Kasumi-1 (cell line): ENCODE measurements around the gene FXYD3.
A peak's percentile ranks its signal among the peaks of the same experiment; 100 is the strongest.
"Not testable (repeated sequence)": the region's sequence is repeated elsewhere in the genome, so short reads cannot be mapped to it uniquely, and the experiment has no call there.

Source experiments
- DNase-seq, 2 experiments: peaks; one replicate each; lab custom pipeline; 2025; lab: John Stamatoyannopoulos, UW

FXYD3 gene

DNA sequence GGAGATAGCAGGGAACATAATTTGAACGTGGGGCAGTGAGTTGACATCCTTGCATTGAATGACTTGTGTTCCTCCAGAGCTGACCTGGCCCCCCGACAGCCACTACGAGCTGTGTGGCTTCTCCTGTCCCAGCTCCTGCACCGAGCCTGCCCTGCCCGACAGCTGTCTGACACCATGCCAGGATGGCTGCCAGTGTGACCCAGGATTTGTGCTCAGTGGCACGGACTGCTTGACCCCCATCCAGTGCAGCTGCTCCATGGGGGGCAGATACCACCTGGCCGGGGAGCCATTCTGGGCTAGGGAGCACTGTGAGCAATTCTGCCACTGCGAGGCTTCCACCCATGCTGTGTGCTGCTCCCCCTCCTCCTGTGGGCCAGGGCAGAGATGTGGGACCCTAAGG is 29.2 kb upstream of the FXYD3 start:
- no peak for DNase-seq

DNA sequence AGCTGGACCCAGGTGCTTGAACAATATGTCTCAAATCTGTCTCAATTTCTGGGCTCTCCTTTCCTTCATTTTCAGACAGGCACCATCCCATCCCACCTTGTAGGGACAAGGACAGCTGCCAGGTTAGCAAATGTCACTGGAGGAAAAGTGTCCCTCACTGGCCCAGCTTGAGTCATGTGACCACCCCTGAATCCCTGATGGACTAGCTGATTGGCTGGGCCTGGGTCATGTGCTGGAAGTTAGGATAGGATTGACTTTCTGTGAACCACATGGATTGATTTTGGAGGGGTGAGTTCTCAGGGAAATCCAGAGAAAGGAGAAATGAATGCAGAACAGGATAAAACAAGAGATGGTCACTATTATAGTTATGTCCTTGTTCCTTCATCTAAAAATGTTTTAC is 28.2 kb upstream of the FXYD3 start:
- no peak for DNase-seq

DNA sequence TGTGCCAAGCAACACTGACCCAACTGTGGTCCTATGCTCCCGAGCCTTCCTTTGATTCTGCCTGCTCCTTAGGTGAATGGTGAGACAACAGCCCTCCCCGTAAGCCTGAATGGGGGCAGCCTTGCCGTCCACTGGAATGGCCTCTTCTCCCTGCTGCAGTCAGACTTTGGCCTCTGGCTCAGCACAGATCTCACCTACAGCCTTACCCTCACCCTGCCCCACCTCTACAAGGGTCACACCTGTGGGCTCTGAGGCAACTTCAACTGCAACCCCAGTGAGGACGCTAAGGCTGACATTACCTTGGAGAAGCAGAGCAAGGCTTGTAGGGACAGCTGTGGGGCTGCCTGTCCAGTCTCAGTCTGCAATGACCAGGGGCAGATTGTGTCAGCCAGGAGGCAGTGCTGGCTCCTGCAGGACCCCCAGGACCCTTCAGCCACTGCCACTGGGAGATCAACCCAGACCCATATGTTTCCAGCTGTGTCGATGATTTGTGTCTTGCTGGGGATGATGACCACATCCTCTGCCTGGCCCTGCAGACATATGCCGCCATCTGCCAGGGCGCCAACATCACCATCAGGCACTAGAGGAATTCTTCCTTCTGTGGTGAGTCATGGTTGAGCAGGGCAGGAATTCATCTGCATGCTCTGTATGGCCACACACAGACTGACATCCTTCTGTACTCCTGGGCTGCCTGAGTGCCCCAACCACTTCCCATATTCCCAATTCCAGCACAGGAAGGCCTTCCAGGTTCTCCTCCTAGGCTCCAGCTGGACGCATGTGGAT is 27.3 kb upstream of the FXYD3 start:
- no peak for DNase-seq

DNA sequence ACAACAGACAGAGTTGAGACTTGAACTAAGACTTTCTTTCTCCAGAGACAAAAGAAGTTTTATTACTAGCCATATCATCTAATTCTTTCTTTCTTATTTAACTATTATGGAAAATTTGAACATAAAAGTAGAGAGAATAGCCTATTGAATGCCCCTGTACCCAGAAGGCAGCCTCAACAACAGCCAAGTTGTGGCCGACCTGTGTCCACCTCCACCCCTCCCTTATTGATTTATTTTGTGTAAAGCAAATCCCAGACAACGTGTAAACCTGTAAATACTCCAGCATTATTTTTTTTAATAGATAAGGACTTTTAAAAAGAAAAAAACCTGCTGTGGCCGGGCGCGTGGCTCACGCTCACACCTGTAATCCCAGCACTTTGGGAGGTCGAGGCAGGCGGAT is 26.1 kb upstream of the FXYD3 start:
- no peak for DNase-seq

DNA sequence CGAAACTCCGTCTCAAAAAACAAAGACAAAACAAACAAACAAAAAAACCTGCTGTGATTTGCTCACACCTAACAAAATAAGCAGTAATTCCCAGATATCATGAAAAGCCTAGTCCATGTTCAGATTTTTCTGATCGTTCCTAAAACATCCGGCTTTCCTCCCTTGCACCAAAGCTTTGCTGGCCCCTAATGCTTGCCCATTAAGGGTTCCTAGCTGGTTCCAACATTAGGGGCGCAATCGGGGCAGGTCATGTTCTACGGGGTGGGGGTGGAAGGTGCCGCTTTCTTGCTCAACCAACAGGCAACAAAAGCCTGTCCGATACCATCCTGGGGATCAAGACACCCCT is 25.5 kb upstream of the FXYD3 start:
- no peak for DNase-seq

DNA sequence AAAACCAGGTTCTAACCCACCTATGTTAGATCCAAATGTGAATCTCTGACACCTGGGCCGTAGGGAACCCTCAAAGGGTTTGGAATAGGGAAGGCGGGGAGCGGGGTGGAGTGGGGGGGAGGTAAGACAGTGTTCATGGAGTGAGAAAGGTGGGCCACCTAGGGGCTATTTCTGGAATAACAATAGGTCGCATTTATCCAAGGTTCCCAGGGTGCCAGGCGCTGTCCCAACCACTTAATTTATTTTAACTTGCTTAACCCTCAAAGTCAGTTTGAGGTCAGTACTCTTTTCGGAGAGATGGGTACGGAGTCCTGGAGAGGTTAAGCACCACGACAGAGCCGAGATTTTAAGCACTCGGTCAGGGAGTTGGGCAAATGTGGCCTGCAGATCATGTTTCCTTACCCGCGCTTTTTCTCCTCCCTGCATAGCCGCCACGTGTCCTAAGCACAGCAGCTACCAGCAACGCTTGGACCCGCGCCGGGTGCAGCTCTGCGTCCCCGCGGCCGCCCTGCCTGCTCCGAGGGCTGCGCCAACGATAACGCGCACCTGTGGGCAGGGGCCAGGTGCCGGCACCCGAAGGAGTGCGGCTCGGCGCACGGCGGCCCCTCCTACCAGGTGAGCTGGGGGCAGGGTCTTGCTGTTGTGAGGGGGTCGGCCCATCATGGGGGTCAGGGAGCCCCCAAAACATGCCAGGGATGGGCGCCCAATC is 25.0 kb upstream of the FXYD3 start:
- DNase-seq: peak; percentile 72 to 76

DNA sequence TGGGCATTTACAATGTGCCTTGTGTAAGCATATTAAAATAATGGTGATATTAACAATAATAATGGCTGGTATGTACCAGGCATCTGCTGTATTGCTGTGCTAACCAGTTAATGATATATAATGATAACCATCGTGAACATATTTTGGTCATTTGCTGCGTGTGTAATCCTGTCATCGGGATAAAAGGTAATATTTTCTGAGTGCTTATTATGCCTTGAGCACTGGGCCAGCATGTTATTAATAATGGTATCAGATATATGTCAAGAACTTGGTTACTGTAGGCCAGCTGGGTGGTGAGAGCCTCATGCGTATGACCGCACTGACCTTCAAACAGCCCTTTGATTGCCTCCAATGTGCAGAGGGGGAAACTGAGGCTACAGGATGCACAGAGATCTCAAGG is 22.2 kb upstream of the FXYD3 start:
- no peak for DNase-seq

DNA sequence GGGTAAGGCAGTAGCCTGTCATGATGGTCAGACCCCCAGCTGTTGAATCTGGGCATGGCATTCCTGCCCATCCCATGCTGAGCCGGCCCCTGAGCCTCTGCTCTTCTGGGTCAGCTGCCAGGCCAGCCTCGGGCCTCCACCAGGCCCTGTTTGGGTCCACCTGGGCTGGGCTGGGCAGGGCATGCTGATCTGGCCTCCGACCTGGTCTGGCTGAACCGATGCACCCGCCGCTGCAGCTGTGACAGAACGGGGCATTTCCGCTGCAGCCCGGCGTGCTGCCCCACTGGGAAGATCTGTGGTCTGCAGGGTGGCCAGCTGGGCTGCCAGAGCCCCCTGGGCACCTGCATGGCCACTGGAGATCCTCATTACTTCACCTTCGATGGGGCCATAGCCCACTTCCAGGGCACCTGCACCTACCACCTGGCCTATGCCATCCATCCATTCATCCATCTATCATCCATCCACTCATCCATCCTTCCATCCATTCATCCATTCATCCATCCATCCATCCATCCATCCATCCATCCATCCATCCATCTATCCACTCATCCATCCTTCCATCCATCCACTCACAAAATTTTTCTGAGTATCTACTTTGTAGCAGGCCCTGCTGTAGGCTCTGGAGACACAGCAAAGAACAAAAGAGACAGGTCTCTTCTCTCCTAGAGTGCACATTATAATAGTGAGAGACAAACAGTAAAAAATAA is 21.5 kb upstream of the FXYD3 start:
- no peak for DNase-seq

DNA sequence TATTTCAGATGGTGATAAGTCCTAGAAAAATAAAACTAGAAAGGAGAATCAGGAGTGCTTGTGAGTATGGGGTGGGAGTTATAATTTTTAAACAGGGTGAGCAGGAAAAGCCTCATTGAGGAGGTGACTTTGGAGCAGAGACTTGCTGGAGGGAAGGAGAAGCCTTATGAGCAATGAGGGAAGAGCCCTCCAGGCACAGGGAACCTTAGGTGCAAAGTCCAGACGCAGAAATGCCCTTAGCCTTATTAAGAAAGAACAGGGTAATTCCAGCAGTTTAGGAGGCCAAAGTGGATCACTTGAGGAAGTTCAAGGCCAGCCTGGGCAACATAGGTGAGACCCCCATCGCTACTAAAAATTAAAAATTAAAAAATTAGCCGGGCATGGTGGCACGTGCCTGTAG is 21.0 kb upstream of the FXYD3 start:
- DNase-seq: no peak

DNA sequence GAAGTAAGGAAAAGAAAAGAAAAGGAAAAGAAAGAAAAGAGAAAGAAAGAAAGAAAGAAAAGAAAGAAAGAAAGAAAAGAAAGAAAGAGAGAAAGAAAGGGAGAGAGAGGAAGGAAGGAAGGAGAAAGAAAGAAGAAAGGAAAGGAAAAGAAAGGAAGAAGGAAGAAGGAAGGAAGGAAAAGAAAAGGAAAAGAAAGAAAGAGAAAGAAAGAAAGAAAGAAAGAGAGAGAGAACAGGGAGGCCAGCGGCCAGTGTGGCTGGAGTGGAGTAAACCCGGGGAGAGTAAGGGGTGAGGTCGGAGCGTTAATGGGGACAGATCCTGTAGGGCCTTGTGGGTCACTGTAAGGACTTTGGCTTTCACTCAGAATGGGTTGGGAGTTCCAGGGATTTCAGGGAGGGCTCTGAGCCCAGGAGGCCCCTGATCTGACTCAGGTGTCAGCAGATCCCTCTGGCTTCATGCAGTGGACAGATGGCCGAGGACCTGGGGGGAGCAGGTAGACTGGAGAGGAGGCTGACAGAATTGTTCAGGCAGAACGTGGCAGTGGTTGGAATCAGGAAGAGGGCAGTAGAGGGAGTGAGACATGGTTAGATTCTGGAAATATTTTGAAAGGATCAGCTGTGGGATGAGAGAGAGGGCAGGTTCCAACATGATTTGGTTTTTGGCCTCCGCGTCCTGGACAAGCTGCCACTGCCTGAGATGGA is 19.8 kb upstream of the FXYD3 start:
- DNase-seq: no peak

DNA sequence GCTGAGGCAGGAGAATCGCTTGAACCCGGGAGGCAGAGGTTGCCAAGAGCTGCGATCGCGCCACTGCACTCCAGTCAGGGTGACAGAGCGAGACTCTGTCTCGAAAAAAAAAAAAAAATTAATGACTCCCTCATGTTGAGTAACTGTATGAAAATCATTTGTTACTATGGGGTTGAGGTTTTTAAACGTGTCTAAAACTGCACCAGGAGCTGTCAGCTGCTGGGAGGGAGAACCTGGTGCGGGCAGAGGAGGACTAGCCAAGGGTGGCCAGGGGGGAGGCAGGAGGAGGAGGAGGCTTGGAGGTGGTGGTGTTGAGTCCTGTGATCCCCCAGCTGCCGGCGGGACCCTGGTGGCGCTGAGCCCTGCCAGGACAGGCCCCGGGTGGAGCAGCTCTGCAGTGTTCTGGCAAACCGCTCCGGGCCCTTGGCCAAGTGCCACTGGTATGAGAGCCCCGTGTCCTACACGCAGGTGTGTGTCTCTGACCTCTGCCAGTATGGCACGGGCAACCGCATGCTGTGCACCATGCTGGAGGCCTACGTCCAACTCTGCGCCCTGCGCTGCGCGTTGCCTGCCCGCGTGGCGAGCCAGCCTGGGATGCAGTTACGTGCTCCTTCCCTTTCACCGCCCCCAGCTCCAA is 17.1 kb upstream of the FXYD3 start:
- no peak for DNase-seq

DNA sequence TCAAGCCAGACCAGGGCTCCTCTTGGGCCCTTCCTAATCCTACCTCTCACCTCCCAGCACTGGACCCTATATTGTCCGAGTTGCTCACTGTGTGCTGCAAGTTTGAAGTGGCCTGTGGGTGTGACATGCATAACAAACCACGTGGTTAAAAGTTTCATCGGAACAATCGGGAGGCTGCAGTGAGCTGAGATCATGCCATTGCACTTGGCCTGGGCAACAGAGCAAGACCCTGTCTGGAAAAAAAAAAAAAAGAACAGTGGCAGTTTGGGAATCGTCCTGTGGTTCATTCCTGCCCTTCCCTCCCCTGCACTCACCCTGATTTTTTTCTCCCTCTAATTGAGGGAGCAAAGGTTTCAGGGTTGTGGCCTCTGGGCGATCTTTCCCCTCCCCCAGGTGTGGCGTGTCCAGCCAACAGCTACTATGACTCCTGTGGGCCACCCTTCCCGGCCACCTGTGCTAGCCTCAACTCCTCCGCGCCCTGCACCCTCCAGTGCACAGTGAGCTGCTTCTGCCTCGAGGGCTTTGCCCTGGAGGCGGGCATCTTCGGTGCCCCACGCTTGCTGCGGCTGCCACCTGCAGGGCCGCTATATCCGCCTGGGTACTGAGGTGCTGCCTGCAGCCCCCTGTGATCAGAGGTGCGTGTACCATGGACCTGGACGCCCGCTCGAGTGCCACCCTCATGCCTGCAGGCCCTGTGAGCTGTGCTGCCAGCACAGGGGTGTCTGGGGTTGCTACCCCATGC is 16.3 kb upstream of the FXYD3 start:
- no peak for DNase-seq

DNA sequence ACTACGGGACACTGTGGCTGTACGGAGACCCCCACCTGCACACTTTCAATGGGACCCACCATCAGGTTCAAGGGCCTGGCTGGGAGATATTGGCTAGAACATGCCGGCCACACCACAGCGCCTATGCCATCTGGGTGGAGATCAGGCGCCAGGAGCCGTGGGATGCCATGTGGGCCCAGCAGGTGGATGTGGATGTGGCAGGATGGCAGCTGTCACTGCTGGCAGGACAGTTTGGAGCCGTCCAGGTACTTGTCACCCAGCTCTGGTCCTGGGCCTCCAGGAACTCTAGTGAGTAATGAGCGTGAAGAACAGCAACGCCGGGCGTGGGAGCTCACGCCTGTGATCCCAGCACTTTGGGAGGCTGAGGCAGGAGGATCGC is 15.7 kb upstream of the FXYD3 start:
- DNase-seq: no peak

DNA sequence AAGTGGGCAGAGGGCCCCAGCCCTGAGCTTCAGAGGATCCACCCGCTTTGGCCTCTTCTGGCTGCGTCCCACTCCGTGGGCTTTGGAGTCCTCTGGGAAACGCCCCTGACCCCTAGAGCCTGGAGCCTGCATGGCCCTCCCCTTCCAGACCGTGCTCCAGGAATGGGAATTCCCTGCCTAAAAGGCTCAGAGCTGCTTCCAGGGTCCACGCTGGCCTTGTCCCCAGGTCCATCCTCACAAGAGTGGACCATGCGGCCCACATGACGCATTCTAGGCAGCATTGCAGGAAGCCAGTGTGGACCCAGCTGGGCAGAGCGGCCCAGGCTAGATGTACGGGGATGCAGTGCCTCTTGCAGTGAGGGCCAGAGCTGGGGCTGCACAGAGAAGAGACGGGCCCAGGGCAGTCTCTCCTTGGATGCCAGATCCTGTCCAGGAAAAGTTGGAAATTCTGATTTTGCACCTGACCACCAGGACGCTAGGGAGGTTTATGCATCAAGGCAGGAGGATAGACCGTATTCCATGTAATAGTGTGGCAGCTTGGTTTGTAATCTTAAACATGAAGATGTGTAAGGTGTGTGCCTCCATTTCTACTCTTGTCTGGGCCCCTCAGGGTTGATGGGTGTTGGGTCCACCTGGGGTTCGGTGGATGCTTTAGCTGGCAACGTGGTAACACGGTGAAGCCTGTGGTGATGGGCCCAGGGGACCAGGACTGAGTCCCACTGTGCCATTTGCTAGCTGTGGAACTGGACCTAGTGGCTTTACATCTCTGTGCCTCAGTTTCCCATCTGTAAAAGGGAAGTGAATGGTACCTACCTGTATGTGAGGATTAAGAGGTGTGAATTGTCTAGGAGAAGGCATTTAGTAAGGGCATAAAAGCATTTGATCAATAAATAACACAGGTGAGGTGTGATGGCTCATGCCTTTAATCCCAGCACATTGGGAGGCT is 14.8 kb upstream of the FXYD3 start:
- no peak for DNase-seq

DNA sequence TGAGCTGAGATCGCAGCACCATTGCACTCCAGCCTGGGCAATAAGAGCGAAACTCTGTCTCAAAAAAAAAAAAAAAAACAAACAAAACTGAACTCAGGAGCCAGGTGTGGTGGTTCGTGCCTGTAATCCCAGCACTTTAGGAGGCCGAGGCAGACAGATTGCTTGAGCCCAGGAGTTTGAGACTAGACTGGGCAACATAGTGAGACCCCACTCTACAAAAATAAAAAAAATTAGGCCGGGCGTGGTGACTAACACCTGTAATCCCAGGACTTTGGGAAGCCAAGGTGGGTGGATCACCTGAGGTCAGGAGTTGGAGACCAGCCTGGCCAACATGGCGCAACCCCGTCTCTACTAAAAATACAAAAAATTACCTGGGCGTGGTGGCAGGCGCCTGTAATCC is 13.7 kb upstream of the FXYD3 start:
- DNase-seq: not testable (repeated sequence)

DNA sequence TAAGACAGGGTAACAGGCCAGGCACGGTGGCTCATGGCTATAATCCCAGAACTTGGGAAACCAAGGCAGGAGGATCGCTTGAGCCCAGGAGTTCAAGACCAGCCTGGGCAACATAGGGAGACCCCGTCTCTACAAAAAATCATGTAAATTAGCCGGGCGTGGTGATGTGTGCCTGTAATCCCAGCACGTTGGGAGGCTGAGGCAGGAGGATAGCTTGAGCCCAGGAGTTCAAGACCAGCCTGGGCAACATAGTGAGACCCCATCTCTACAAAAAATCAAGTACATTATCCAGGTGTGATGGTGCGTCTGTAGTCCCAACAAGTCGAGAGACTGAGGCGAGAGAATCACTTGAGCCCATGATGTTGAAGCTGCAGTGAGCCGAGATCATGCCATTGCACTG is 12.0 kb upstream of the FXYD3 start:
- not testable (repeated sequence) for DNase-seq

DNA sequence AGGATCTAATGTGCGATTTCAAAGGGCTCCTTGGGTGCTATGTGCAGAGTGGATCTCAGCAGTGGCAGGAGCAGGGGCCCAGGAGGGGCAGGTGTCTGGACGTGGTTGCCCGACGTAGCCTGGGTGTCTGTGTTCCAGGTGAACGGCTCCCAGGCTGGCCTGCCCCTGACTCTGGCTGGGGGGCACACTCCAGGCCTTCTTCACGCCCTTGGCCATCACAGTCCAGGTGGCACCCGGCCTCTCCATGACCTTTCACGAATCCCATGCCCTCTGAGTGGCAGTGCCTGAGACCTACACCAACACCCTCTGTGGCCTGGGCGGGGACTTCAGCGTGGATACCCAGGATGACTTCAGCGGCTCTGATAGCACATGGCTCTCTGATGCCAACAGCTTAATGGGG is 11.3 kb upstream of the FXYD3 start:
- DNase-seq: no peak

DNA sequence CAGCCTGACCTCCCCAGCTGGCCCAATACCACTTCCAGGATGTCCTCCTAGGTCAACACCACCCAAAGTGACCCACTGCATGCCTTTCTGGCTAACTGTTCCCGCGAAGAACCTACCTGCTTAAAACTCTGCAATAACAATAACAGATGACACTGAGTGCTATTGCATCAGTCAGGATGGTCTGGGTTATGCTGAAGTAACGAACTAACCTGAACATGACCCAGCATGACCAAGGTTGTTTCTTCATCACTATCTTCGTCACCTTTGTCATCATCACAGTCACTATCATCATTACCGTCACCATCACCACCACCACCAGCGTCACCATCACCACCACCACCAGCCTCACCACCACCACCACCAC is 10.6 kb upstream of the FXYD3 start:
- DNase-seq: no peak

DNA sequence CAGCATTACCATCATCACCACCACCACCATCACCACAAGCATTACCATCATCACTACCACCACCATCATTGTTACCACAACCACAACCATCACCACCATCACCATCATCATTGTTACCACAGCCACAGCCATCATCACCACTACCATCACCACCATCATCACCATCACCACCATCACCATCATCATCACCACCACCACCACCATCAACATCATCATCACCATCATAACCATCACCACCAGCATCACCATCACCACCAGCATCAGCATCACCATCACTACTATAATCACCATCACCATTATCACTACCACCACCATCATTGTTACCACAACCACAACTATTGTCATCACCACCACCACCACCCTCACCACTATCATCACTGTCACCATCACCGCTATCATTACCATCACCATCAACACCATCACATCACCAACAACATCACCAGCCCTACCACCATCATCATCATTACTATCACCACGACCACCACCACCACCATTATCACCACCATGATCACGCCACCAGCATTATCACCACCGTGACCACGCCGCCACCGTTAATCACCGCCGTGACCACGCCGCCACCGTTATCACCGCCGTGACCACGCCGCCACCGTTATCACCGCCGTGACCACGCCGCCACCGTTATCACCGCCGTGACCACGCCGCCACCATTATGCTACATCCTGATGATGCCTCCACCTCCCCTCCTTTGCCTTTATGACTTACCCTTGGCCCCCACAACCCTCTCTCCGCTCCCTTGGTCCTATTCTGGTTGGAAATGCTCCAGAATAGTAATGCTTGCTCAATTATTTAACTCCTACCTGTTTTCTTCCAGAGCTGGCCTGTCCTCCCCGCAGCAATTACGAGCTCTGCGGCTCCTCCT is 10.0 kb upstream of the FXYD3 start:
- DNase-seq: no peak

DNA sequence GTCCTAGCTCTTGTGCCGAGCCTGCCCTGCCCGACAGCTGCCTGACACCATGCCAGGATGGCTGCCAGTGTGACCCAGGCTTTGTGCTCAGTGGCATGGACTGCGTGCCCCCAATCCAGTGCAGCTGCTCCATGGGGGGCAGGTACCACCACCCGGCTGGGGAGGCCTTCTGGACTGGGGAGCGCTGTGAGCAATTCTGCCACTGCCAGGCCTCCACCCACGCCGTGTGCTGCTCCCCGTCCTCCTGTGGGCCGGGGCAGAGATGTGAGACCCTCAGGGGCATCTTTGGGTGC is 9.4 kb upstream of the FXYD3 start:
- no peak for DNase-seq
